ENCODE results near the gene SCAMP2. TPM values are rescaled to one million over a fixed set of nuclear protein-coding genes. Genes with fewer than 3 reads are reported as not detected.

SCAMP2 gene, protein sequence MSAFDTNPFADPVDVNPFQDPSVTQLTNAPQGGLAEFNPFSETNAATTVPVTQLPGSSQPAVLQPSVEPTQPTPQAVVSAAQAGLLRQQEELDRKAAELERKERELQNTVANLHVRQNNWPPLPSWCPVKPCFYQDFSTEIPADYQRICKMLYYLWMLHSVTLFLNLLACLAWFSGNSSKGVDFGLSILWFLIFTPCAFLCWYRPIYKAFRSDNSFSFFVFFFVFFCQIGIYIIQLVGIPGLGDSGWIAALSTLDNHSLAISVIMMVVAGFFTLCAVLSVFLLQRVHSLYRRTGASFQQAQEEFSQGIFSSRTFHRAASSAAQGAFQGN
- 57.1 to 68.8 TPM (median 66.9 TPM) in 5 replicates for total RNA-seq (2022; extraction: Qiagen RNA extraction; ENCODE audit: low read depth)

DNA sequence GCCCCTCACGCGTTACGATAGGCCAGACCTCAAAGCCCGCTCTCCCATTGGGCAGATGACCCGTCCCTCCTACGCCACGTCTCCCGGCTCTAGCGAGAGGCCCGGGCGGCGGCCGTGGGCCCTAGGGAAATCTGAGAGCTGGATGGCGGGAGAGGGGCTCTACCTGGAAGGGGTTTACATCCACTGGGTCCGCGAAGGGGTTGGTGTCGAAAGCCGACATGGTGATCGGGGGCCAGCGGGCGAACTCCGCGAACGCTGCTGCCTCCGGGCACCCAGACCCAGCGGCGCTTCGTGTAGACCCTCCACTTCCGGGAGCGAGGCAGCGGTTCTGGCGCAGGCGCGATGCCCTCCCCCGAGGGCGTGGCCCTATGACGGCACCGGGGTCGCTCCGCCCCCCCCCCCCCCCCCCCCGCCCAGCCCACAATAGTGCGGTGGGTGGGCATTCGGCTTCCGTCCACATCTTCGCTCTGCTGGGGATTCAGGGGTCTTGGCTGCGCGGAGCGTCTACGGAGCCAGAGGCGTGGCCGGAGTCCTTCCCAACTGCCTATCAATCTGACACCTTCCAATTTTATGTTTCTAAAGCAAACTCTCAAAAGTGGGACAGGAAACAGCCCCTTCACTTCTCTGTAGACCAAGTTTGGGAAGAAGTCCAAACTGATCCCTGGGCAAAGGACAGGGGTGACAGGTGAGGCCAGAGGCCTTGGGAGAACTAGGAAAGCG, at the start of gene SCAMP2:
TSS of gene SCAMP2 (minus strand) at position 330 of the 720 bp plus-strand sequence. CDS start at position 220, 110 bp downstream.

DNA sequence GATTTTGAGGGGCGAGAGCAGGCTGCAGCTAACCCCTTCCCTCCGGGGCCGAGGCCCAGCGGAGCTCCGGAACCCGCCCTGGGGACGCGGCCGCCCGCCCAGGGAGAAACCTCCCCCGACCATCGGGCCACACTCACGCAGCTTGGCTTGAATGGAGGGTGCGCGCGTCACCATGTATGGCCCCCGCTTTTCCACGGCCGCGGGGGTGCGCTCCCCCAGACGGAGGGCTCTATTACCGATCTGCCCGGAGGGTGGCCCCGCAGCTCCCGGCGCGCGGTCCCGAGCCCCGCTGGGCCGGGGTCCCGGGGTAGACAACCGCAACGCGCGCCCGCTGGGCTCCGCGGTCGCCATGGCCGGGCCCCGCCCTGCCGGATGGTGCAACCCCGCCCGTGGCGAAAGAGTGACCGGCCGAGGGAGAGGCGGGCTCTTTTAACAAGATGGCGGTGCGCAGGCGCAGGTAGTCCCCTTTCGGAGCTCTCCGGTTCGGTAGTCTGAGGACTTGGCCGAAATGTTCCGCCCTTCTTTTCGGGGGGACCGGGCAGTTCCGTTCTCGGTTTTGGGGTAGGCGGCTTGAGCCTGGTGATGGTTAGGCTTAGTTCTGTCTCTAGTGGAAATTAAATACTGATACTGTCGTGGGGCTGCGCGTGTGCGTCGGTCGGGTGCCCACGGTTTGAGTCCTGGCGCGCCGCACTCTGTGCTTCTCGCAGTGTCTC, 33.4 kb upstream of the SCAMP2 start, which contains the start of gene FAM219B:
TSS of gene FAM219B (minus strand) at position 402 of the 713 bp plus-strand sequence. CDS start at position 351, 51 bp downstream.

DNA sequence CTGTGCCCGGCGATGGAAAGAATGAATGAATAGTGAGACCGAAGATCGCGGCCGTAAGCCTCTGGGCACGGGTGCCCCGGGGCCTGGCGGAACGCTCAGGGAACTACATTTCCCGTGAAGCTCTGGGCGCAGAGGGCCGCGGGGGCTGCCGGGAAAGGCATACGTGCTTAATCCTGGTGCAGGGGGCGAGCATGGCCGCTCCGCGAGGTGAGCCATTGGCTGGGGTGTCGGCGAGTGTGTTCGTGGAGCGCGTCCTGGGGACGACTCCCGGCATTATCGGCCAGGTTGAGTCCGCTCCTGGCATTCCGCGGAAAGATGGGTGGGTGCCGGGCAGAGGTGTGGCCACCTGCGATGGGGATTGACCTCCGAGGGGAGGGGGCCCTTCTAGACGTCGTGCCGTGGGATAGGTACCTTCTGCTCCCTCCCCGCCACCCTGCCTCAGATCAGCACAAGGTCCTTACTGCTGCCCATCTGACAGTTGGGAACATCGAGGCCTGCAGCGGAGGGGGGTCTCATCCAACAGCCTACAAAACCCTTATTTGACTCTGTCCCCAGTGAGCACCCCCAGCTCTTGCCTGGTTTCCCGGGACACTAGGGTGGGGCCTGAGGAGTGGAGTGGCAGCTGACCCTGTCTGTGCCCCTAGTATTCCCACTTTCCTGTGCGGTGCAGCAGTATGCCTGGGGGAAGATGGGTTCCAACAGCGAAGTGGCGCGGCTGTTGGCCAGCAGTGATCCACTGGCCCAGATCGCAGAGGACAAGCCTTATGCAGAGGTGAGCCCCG, 16.9 kb upstream of the SCAMP2 start, which contains the start of gene MPI:
TSS of gene MPI (plus strand) at position 160 of the 782 bp plus-strand sequence. CDS start at position 192, 32 bp downstream.

DNA sequence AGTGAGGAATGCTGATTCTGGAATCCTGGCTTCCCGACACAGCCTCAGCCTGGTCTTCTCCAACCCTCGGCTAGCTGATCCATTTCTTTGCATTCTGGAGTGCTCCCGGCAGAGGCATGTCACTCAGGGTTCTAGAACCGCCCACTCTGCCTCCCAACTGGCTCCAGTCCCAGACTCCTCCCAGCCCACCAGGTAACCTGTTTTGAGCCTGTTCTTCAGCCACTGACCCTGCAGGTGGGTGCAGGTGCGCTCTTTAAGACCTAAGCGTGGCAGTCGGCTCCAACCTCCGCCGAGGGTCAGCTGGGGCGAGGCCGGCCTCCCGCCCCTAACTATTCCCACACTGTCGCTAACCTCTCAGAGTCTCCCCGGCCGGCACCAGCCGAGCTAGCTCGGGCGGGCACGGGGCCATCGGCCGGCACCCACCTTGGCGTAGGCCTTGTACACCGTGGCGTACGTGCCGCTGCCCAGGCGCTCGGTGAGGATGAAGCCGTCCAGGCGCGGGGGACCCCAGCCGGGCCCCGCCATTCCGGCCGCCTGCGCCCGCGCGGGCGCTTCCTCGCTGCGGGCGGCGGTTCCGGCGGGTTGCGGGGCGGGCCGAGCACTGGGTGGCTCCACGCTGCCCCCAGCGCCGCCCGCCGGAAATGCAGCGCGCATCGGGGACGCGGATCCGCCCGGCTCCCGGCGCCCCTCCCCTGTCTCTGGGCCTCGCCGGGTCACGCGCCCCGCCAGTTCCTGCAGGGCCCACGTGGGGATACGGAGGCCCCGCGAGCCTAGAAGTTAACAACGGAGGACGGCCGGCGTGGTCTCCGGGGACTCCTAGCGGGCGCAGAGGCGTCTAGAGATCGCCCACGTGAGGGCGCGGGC, 30.4 kb downstream of the SCAMP2 start, which contains the start of gene ULK3:
TSS of gene ULK3 (minus strand) at position 576 of the 864 bp plus-strand sequence. CDS start at position 525, 51 bp downstream.

DNA sequence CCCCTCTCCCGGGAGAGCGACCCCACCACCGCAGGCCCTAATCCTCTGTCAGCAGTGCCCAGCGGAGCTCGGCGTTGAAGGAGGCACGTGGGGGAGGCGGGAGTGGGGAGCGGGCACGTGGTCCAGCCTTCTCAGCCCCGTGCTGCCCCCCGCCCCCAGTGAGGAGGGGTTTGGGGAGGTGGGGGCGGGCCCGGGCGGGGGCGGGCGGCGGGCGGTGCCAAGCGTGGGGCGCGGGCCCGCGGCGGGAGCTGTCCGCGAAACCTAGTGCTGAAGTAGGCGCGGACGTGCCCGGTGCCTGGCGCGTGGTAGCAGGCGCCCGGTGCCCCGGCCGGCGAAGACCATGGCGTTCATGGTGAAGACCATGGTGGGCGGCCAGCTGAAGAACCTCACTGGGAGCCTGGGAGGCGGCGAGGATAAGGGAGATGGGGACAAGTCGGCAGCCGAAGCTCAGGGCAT, 46.8 kb downstream of the SCAMP2 start, which contains the start of gene CPLX3:
TSS of gene CPLX3 (plus strand) at position 264 of the 456 bp plus-strand sequence. CDS start at position 341, 77 bp downstream.

DNA sequence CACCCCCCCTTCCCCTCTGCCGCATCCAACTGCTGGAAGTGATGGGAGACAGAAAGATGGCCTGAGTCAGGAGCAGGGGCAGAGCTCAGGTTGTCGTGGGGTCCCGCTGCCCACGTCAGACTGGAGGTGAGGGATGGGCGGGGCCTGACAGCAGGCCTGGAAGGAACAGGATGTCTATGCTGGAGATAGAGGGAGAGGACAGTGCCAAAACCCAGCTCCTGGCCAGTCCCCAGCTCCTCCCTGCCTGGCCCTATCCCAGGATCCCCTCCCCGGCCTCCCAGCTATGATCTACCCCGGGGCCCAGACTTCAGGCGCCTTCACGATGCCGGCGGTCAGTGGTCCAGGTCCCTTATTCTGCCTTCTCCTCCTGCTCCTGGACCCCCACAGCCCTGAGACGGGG, 60.6 kb downstream of the SCAMP2 start, which contains the start of gene LMAN1L:
TSS of gene LMAN1L (plus strand) at position 303 of the 400 bp plus-strand sequence. CDS start at position 323, 20 bp downstream.

Other genes with a start within 250 kb of the SCAMP2 start
- gene EDC3, start 177.3 kb downstream of the SCAMP2 start, total RNA-seq (2022; extraction: Qiagen RNA extraction; ENCODE audit: low read depth), result 18.5 to 24.0 TPM (median 19.8 TPM) in 5 replicates
- 1.1 to 2.1 TPM (median 2.0 TPM) in 5 replicates for gene CYP1A1, start 147.8 kb downstream of the SCAMP2 start, total RNA-seq (2022; extraction: Qiagen RNA extraction; ENCODE audit: low read depth)
- gene CYP1A2, start 124.5 kb downstream of the SCAMP2 start, total RNA-seq (2022; extraction: Qiagen RNA extraction; ENCODE audit: low read depth), result not detected in 5 replicates
- gene CSK, start 91.3 kb downstream of the SCAMP2 start, total RNA-seq (2022; extraction: Qiagen RNA extraction; ENCODE audit: low read depth), result 57.6 to 72.3 TPM (median 65.0 TPM) in 5 replicates
- gene LMAN1L, start 60.5 kb downstream of the SCAMP2 start, total RNA-seq (2022; extraction: Qiagen RNA extraction; ENCODE audit: low read depth), result not detected in 5 replicates
- not detected in 5 replicates for gene CPLX3, start 46.7 kb downstream of the SCAMP2 start, total RNA-seq (2022; extraction: Qiagen RNA extraction; ENCODE audit: low read depth)
- gene ULK3, start 30.2 kb downstream of the SCAMP2 start, total RNA-seq (2022; extraction: Qiagen RNA extraction; ENCODE audit: low read depth), result 30.7 to 46.1 TPM (median 35.7 TPM) in 5 replicates
- 27.0 to 35.8 TPM (median 34.1 TPM) in 5 replicates for gene MPI, start 16.7 kb upstream of the SCAMP2 start, total RNA-seq (2022; extraction: Qiagen RNA extraction; ENCODE audit: low read depth)
- 32.6 to 36.5 TPM (median 33.6 TPM) in 5 replicates for gene FAM219B, start 33.5 kb upstream of the SCAMP2 start, total RNA-seq (2022; extraction: Qiagen RNA extraction; ENCODE audit: low read depth)
- 459 to 606 TPM (median 556 TPM) in 5 replicates for gene COX5A, start 64.7 kb upstream of the SCAMP2 start, total RNA-seq (2022; extraction: Qiagen RNA extraction; ENCODE audit: low read depth)
- gene RPP25, start 83.4 kb upstream of the SCAMP2 start, total RNA-seq (2022; extraction: Qiagen RNA extraction; ENCODE audit: low read depth), result 18.9 to 28.8 TPM (median 27.3 TPM) in 5 replicates
- gene SCAMP5, start 122.2 kb upstream of the SCAMP2 start, total RNA-seq (2022; extraction: Qiagen RNA extraction; ENCODE audit: low read depth), result 13.8 to 15.2 TPM (median 14.6 TPM) in 5 replicates
- gene PPCDC, start 150.2 kb upstream of the SCAMP2 start, total RNA-seq (2022; extraction: Qiagen RNA extraction; ENCODE audit: low read depth), result 16.9 to 21.9 TPM (median 18.6 TPM) in 5 replicates